Liver (tissue), 3 donors: Measurements from ENCODE around the gene RASSF10.

Experiments
- CTCF ChIP-seq: fragments of 150-350 bp; IDR thresholded peaks from 2 replicates; pipeline ENCODE4 v1.5.1; 2017; ENCODE audit warnings: improper control_type of control experiment, low read depth, low read length; ENCODE audit not compliant: missing input control
- GABPA ChIP-seq, 2 donors: IDR thresholded peaks in 1 of 2; conservative IDR thresholded peaks in 1 of 2; 2 replicates each; pipeline ENCODE4 v1.6.1; 2016; ENCODE audit warnings: antibody characterized with exemption in 2 of 2, mild to moderate bottlenecking in 1 of 2, moderate library complexity in 1 of 2
- TF ChIP-seq, protein P1 (sequence below): IDR thresholded peaks from 2 replicates; pipeline ENCODE4 v1.6.1; 2016; ENCODE audit warnings: antibody characterized with exemption
- donor health status: healthy.
- donor health status: healthy.

DNA sequence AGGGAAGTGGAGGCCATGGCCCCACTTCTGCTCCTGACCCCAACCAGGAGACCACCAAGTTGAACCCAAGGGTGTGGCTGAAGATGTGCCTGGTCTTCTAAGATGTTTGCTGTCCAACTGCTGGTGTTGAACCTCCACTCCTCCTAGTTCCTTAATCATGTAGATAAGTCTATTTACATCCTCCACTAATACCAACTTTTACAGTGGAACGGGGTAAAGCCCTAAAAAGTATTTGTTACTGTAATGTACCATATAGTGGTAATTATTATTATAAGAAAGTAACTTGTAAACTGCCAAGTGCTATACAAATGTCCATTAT is 19.0 kb upstream of the RASSF10 start:
- TF ChIP-seq CTCF: no peak
- TF ChIP-seq, protein P1, sequence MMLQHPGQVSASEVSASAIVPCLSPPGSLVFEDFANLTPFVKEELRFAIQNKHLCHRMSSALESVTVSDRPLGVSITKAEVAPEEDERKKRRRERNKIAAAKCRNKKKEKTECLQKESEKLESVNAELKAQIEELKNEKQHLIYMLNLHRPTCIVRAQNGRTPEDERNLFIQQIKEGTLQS: no peak
- TF ChIP-seq GABPA (IDR thresholded peaks at IDR 0.05 in 1 of 2, conservative IDR thresholded peaks at IDR 0.05 in 1 of 2): no peak
